Fibroblast of the aortic adventitia (primary cell): ENCODE results near the gene TMC6. TPM values are rescaled to one million over a fixed set of nuclear protein-coding genes. Genes with fewer than 3 reads are reported as not detected.

Experiments used
- DNase-seq: peaks from one replicate; pipeline ENCODE4 v3.0.0-alpha.2; 2010; ENCODE audit warnings: low read depth
- H3K4me3 ChIP-seq: 2 replicates; pipeline ENCODE4 v1.5.1; 2011; ENCODE audit warnings: low read depth, mild to moderate bottlenecking, control low read depth, low read length, moderate library complexity
- total RNA-seq: library from RNA; depleted of rRNA; stranded (reverse); fragments of >200 nt; gene quantifications from 2 replicates; pipeline ENCODE4 v1.2.3, GENCODE V29; 2012; ENCODE audit warnings: low replicate concordance
- TF ChIP-seq, protein P1 (sequence below): IDR thresholded peaks from 2 replicates; pipeline ENCODE4 v1.5.1; 2011; ENCODE audit warnings: mild to moderate bottlenecking, low read length, control low read depth, inconsistent platforms; ENCODE audit not compliant: insufficient read depth

The TMC6 gene
- total RNA-seq, 1 donor, result not detected

DNA sequence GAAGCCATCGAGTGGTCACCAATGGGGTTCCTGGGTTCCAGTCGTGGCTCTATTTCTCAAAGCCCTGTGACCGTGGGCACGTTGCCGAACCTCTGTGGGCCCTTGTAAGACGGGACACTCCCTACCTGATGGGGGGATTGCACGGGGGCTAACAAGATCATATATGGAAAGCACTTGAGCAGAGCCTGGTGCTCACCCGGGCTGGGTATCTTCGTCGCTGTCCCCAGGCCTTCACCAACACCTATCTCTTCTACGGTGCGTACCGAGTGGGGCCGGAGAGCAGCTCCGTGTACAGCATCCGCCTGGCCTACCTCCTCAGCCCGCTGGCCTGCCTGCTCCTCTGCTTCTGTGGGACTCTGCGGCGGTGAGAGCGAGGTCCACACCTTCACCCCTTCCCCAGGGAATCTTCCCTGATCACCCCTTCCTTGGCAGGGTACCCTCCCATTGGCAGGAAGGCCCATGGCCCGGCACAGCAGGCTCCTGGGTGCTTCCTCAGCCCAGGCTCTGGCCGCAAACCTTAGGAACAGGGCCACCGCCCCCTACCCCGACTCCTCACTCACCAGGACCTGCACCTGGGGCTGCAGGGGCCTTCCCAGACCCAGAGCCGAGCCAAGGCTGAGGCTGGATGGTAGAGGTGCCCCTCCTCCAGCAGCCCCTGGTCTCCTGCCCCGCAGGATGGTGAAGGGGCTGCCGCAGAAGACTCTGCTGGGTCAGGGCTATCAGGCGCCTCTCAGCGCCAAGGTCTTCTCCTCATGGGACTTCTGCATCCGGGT, 4.8 kb upstream of the TMC6 start:
- TF ChIP-seq, protein P1, sequence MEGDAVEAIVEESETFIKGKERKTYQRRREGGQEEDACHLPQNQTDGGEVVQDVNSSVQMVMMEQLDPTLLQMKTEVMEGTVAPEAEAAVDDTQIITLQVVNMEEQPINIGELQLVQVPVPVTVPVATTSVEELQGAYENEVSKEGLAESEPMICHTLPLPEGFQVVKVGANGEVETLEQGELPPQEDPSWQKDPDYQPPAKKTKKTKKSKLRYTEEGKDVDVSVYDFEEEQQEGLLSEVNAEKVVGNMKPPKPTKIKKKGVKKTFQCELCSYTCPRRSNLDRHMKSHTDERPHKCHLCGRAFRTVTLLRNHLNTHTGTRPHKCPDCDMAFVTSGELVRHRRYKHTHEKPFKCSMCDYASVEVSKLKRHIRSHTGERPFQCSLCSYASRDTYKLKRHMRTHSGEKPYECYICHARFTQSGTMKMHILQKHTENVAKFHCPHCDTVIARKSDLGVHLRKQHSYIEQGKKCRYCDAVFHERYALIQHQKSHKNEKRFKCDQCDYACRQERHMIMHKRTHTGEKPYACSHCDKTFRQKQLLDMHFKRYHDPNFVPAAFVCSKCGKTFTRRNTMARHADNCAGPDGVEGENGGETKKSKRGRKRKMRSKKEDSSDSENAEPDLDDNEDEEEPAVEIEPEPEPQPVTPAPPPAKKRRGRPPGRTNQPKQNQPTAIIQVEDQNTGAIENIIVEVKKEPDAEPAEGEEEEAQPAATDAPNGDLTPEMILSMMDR, result no peak
- DNase-seq, result no peak
- H3K4me3 ChIP-seq, result no peak overlapping the region

DNA sequence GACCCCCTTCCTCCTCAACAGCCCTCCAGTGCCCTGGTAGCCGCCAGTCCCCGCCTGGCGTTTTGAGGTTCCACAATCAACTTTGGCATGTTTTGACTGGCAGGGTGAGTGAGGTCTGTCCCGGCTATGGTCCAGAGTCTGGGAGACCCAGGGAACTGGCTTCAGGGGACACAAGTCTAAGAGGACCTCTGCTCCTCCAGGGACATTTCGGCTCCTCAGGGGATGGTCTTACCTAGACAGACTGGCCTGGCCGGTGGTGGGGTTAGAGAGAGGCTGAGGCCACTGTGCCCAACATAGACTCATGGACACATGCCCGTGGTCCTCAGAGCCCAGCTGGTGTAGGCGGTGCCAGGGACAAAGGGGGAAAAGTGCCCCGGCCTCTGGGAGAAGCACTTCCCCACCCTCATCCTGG, 4.2 kb upstream of the TMC6 start:
- no peak overlapping the region for H3K4me3 ChIP-seq
- TF ChIP-seq, protein P1, result no peak
- no peak for DNase-seq

DNA sequence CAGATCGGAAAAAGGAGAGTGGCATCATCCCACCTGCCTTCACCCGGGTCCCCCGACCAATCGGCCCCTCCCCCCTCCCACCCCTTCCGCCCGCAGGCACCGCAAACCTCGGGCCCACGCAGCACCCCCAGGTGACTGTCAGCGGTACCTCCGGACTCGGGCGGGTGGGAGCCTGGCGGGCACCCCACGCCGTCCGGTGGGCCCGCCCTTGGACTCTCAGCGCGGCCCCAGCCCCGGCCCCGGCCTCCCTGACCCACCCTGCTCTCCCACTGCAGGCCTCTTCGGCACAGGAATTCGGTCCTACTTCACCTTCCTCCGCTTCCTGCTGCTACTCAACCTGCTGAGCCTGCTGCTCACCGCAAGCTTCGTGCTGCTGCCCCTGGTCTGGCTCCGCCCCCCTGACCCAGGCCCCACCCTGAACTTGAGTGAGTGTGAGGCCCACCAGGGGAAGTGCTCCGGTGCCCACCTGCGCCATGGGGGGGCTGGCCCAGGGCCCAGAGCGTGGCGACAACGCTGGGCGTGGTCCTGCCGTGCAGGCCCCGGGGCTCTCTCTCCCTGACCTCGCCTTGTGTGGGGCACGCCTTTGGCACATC, 3.6 kb upstream of the TMC6 start:
- DNase-seq, result no peak
- H3K4me3 ChIP-seq, result no peak overlapping the region
- TF ChIP-seq, protein P1, result no peak

DNA sequence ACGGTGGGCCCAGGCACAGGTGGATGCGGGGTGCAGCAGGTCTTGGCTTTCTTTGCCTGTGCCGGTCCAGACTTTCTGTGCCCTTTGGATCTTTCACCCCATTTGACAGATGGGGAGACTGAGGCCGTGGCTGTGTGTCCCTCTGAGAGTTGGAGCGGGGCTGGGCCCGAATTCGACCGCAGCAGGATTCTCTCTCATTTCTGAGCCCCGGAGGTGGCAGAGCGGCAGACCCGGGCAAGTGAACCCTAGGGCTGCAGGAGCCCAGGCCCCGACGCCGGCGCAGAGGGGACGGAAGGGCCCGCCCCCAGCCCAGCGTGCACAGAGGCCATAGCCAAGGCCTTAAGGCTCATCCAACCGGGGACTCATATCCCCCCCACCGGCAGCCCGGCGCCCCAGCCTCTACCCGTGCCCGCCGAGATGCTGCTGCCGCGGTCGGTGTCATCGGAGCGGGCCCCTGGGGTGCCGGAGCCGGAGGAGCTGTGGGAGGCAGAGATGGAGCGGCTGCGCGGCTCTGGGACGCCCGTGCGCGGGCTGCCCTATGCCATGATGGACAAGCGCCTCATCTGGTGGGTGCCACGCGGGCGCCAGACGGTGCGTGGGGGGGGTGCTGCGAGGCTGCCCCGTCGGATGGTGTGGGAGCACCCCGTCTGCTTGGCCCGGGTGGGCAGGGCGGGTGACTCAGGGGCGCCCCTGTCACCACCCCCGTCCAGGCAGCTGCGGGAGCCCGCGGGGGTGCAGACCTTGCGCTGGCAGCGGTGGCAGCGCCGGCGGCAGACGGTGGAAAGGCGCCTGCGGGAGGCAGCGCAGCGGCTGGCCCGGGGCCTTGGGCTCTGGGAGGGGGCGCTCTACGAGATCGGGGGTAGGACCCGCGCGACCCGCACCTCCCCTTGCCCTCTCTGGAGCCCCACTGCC, 2.9 kb upstream of the TMC6 start:
- DNase-seq, result no peak
- H3K4me3 ChIP-seq, result no peak overlapping the region
- TF ChIP-seq, protein P1, result no peak

DNA sequence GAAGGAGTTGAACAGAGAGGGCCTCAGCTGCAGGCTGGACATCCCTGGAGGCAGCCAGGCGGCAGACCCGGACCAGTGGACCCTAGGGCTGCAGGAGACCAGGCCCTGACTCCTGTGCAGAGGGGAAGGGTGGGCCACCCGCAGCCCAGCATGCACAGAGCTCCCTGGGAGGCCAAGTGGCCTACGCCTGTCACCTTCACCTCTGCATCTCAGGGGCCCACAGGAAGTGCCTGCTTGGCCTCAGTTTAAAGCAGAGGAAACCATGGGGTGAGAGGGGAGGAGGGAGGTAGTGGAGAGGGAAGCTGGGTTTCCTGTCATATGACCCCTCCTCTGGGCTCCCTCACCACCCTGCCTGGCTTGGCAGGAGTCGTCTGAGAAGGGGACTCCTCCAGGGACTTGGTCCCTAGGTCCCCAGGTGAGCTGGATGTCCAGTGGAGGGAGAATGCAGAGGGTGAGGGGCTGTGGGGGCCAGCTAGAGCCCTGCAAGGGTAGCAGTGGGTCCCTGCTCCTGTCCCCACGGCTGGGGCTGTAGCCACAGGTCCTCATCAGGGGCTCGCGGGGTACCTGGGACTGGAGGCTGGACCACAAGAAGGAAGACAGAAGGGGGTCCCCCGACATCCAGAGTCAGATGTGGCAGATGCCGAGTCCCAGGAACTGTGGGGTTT, 2.0 kb upstream of the TMC6 start, which contains the start of gene TMC8:
TSS of gene TMC8 (plus strand) at position 335 of the 665 bp plus-strand sequence. CDS start 818 bp downstream, outside the sequence.
- H3K4me3 ChIP-seq, result no peak within 1 kb of the TSS
- TF ChIP-seq, protein P1, result no peak
- no peak for DNase-seq

DNA sequence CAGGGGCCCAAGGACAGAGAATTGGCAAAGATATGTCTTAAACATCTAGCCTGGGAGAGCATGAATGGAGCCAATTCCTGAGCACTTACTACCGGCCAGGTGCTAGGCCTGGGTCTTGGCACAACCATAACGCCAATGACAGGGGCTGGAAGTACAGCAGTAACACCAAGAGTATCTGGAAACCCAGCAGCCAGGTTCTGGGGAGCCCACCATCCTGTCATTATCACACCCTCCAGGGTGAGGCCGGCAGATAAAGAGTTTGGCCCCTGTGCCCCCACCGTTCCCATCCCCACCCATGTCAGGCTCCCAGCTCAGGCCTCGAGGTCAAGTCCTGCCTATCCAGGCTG, 1.5 kb upstream of the TMC6 start:
- TF ChIP-seq, protein P1, result no peak
- no peak overlapping the region for H3K4me3 ChIP-seq
- DNase-seq, result no peak
